ENCODE results near the gene SCAF11.

Gene SCAF11

DNA sequence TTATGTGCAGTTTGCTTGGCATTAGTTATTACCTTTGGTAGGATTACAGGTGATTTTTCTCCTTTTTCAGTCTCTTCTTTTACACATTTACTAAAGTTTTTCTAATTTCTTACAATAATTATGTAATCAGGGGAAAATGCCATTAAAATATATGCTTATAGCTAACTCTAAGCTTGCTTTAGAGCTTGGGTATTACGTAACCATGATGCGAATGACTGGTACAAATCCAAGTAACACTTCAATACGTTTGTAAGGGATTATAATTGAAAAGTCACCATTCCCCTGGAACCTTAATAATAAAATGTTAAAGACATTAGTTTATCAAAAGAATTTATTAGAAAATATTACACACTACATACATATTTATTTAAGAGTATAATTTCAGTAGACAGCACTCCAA is 71.6 kb downstream of the SCAF11 start:
- no peak for DNase-seq (ENCODE audit: low read depth, low spot score)

- no peak for DNase-seq (ENCODE audit: low read depth, low spot score)
Measured at GRCh38 chr12:45915405-45915804, 75.0 kb downstream of the SCAF11 start.

- DNase-seq (ENCODE audit: low read depth, low spot score), result no peak
Measured at GRCh38 chr12:45914090-45914489, 76.3 kb downstream of the SCAF11 start.

DNA sequence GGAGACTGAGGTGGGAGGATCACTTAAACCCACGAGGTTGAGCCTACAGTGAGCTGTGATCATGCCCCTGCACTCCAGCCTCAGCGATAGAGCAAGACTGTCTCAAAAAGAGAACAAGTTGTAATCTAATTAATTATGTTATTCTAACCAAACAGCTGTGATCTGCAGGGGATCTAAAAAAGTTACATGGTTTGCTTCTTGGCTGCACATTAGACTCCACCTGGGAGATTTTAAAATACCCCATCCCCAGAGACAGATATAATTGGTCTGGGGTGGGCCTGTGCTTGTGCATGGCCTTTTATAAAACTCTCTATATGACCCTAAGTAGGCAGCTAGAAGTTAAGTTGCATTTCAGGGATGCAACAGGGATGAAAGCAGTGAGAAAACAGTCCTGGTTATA is 76.7 kb downstream of the SCAF11 start:
- no peak for DNase-seq (ENCODE audit: low read depth, low spot score)

GRCh38 chr12:45912774-45913173 is 77.6 kb downstream of the SCAF11 start:
- DNase-seq (ENCODE audit: low read depth, low spot score), result no peak

DNA sequence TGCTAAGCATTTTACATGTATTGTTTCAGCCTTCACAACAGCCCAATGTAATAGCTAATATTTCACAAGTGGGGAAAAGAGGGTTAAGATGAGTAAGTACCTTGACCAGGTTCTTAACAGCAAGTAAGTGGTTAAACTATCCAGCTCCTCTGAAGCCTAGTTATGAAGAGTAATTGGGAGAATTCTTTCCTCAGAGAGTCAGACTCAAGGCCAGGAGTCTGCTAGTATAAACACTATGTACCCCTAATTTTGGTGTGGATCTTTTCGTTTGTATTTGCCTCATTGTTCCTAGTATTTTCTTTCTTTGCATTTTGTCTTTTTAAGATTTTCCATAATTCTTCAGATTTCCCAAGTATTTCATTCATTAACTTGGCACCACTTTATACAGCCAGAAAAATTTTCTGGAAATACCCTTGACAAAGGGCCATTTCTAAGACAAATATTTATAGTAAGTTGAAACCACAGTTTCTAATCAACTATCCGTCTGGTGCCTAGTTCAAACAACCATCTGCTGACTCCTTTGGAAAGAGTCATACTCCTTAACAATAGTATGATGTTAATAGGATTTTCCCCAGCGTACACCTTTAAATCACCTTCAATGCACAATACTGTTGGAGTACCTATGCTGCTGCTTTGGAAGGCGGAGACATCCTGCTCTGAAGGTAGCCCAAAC is 81.2 kb downstream of the SCAF11 start:
- DNase-seq (ENCODE audit: low read depth, low spot score), result no peak

DNA sequence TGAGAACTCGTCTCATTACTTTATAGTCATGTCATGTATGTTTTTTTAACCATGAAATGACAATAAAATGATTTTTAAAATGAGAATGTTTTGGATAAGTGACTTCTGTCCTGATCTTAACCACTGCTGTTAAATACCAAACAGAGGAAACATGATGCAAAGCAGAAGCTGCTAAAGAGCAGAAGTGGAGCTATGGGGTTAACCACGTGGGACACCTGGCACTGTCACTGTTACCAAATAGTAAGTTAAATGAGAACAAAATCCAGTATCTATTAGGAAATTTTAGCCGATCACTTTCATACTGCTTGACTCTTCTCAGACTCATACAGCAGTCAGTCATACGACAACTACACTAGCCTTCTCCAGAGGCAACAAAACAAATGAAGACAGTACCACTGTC is 82.4 kb downstream of the SCAF11 start:
- DNase-seq (ENCODE audit: low read depth, low spot score), result no peak

GRCh38 chr12:45898094-45898493 is 92.3 kb downstream of the SCAF11 start:
- DNase-seq (ENCODE audit: low read depth, low spot score), result no peak

DNA sequence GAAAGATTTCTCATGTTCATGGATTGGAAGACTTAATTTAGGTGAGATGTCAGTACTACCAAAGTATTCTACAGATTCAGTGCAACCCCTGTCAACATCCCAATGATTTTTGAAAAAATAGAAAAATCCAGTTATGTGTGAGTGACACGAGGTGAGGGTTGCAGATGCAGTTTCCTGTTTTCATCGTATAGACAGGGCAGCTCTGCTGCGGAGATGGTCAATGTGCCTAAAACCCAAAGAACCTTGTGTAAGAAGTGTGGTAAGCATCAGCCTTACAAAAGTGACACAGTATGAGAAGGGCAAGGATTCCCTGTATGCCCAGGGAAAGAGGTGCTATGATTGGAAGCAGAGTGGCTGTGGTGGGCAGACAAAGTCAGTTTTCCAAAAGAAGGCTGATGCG is 94.4 kb downstream of the SCAF11 start:
- no peak for DNase-seq (ENCODE audit: low read depth, low spot score)

- DNase-seq (ENCODE audit: low read depth, low spot score), result no peak
Measured at GRCh38 chr12:45893240-45893639, 97.1 kb downstream of the SCAF11 start.

DNA sequence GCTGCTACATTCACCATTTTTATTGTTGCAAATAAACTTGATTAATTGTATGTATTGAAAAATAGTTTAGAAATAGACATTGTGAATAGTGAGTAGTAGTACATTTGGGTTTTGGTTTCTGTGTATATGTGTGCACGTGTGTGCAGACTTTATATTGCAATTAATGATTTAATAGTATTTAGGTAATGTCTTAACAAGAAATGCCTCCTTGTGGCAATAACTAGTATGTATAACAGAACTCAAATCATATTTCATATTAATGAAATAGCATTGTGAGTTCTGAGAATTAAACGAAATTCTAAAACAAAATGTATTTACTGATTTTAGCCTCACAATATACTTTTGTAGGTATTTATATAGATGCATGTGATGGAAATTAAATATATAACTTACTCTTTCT is 100.1 kb downstream of the SCAF11 start:
- no peak for DNase-seq (ENCODE audit: low read depth, low spot score)

GRCh38 chr12:45887544-45887943 is 102.8 kb downstream of the SCAF11 start:
- DNase-seq (ENCODE audit: low read depth, low spot score), result no peak

- DNase-seq (ENCODE audit: low read depth, low spot score), result no peak
Measured at GRCh38 chr12:45886685-45887084, 103.7 kb downstream of the SCAF11 start.

GRCh38 chr12:45883187-45883586 is 107.2 kb downstream of the SCAF11 start:
- DNase-seq (ENCODE audit: low read depth, low spot score), result no peak

DNA sequence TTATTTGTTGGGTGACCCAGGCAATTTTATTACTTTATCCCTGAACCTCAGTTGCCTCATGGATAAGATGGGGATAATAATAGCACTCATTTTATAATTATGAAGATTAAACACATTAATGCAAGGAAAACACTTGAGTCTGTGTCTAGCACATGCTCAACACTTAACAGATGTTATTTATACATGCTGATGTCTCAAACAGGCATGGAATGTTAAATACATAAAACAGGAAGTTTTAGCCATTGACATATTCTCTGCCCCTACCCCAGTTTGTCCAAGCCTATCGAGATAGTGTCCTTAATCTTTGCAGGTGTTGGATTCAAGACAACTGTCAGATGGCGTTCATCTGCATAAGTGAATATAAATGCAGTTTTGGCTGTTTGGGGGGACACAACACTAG is 109.8 kb downstream of the SCAF11 start:
- no peak for DNase-seq (ENCODE audit: low read depth, low spot score)

DNA sequence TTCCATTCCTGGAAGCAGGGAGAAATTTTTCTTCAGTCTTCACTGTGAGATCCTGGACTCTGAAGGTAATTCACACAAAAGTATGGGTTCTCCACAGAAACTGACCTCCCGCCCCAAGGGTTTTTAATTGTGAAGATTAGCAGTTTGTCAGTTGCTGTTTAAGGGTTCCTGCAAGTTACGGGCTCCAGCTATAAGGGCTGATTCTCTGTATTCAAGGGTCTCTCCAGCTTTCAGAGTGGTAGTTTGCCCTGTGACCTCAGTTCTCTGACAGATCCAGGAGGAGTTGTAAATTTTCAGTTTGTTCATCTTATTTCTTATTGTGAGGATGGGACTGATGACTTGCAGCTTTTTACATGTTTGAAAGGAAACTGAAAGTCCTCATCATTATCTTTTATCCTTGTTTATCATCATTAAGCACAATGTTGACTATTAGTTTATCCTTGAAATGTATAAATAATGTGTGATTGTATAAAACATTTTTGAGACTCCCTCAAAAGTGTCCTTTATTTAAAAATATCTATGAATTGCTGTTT is 110.9 kb downstream of the SCAF11 start:
- DNase-seq (ENCODE audit: low read depth, low spot score), result no peak

DNA sequence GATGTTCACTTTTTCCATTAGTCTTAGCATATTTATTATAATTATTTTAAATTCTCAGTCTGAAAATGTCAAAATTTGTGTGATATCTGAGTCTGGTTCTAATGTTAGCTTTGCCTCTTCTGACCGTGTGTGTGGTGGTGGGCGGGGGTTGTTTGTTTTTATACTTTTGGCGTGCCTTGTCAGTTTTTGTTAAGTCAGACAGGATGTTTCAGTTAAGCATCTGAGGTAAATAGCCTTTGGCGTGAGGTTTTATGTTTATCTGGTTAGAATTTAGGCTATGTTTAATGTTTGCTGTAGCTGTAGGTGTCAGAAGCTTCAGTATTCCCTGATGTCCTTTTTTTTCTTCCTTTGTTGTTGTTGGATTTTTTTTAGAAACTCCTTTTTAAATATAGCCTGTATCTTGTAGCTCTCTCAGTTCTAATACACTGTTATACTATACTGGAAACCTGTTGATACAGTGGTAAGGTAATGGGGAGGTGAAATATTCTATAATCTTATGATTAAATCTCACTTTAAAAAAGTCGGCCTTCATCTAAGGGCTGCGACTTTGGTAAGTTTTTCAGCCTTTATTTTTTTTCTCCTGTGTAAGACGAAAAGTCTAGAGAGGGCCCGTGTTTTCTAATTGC is 111.6 kb downstream of the SCAF11 start:
- DNase-seq (ENCODE audit: low read depth, low spot score), result peak; percentile 27

DNA sequence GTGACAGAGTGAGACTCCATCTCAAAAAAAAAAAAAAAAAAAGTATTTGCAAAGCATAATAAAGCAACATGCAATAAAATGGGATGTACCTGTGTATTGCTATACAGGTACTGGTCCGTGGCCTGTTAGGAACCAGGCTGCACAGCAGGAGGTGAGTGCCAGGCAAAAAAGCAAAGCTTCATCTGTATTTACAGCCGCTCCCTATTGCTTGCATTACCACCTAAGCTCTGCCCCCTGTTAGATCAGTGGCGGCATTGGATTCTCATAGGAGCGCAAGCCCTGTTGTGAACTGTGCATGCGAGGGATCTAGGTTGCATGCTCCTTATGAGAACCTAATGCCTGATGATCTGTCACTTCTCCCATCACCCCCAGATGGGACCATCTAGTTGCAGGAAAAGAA is 113.3 kb downstream of the SCAF11 start:
- DNase-seq (ENCODE audit: low read depth, low spot score), result no peak

GRCh38 chr12:45872446-45872845 is 117.9 kb downstream of the SCAF11 start:
- no peak for DNase-seq (ENCODE audit: low read depth, low spot score)

All from brain pericyte (primary cell).